ENCODE measurements around the gene CD28. TPM values are rescaled to one million over a fixed set of nuclear protein-coding genes. Genes with fewer than 3 reads are reported as not detected.

CD28 gene
- total RNA-seq, 4 donors from 2014 or later = 0.22 to 13.8 (median 0.60) TPM

GRCh38 chr2:203743441-203743981 is 37.1 kb downstream of the CD28 start:
- WGBS, 2 donors = 77 to 80% methylated on average over 2 of the region's 2 CpGs
- Histone ChIP-seq H3K4me3 (no peak overlapping the region), H3K27ac (no peak overlapping the region), H3K4me1 (peaks cover 0 to 10% (median 0%) of the 10 kb centered on the region in 4 donors), H3K36me3 (no peaks in the 10 kb centered on the region), H3K9me3 (no peaks in the 10 kb centered on the region), H3K27me3 (no peaks in the 10 kb centered on the region)
- TF ChIP-seq CTCF (IDR thresholded peaks at IDR 0.05) (no peak), EP300 (IDR thresholded peaks at IDR 0.05) (peak in 1 of 2 donors; percentile 68), POLR2A (IDR thresholded peaks at IDR 0.05) (no peak)
- DNase-seq (ENCODE audit: low spot score in 2 of 2) = no peak

DNA sequence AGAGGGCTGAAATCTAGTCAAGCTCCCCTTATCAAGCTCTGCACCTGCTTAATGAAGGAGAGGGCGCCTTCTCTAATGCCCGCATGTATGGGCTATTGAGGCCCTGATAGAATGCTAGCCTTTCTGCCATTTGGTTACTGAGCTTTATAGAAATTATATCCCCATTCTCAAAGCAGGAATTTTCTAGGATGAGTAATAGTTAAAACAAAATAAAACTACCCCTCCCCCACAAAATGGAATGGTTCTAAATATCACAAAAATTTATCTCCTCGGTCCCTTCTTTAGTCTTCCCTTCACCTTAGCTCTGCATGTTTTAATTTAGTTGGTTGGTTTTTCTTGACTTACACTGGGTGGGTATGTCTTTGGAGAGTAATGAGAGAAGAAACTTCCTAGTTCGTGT is 37.7 kb downstream of the CD28 start:
- DNase-seq (ENCODE audit: low spot score in 2 of 2) = no peak
- peaks cover 0 to 10% (median 0%) of the 10 kb centered on the region in 4 donors for H3K4me1 ChIP-seq
- no peak overlapping the region for H3K4me3 ChIP-seq
- no peaks in the 10 kb centered on the region for H3K9me3 ChIP-seq
- no peaks in the 10 kb centered on the region for H3K27me3 ChIP-seq
- no peak for TF ChIP-seq CTCF (IDR thresholded peaks at IDR 0.05)
- no peak for TF ChIP-seq EP300 (IDR thresholded peaks at IDR 0.05)
- TF ChIP-seq POLR2A (IDR thresholded peaks at IDR 0.05) = no peak
- 82 to 87% methylated on average over 4 of the region's 4 CpGs for WGBS, 2 donors
- no peak overlapping the region for H3K27ac ChIP-seq
- H3K36me3 ChIP-seq = no peaks in the 10 kb centered on the region

- 96 to 100% methylated on average over 1 of the region's 1 CpG for WGBS, 2 donors
- H3K9me3 ChIP-seq = no peaks in the 10 kb centered on the region
- no peak overlapping the region for H3K27ac ChIP-seq
- TF ChIP-seq CTCF (IDR thresholded peaks at IDR 0.05) = no peak
- no peak for DNase-seq (ENCODE audit: low spot score in 2 of 2)
- H3K4me3 ChIP-seq = no peak overlapping the region
- no peaks in the 10 kb centered on the region for H3K27me3 ChIP-seq
- H3K36me3 ChIP-seq = no peaks in the 10 kb centered on the region
- peaks cover 0 to 10% (median 0%) of the 10 kb centered on the region in 4 donors for H3K4me1 ChIP-seq
These were observed 38.8 kb downstream of the CD28 start for GRCh38 chr2:203745267-203745666.

DNA sequence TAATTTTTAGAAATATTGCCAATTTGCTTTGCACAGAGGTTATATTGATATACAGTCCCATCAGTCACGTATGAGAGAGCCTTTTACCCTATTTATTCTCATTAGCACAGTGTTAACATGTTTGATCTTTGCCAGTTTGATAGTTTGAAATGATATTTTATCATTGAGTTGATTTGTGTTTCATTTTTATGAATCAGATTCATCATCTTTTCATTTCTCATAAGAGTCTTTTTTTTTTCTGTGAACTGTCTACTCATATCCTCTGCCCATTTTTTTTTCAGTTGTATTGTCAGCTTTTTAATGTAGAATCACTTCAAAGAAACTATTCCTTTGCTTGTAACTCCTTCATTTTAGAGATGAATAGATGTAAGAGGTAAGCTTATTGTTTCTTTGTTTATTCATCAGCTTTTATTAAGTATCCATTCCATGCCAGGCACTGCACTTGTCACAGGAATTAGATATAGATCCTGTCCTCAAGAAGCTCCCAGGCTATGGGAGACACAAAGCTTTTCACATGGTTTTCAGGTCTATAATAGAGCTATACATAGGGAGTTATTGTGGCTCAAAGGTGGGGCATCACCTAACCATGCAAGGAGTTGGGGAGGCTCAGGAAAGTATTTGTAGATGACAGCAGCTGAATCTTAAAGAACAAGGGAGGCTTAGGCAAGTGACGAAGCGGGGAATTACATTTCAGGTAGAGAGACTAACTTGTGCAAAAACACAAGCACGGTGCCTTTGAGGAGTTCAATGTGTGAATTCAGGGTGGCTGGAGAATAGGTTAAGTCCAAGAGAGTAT is 42.1 kb downstream of the CD28 start:
- H3K4me3 ChIP-seq = no peak overlapping the region
- H3K9me3 ChIP-seq = no peaks in the 10 kb centered on the region
- TF ChIP-seq POLR2A (IDR thresholded peaks at IDR 0.05) = no peak
- TF ChIP-seq CTCF (IDR thresholded peaks at IDR 0.05) = no peak
- no peak for TF ChIP-seq EP300 (IDR thresholded peaks at IDR 0.05)
- H3K27me3 ChIP-seq = no peaks in the 10 kb centered on the region
- H3K4me1 ChIP-seq = peaks cover 0 to 5% (median 0%) of the 10 kb centered on the region in 4 donors
- no peaks in the 10 kb centered on the region for H3K36me3 ChIP-seq
- 78 to 85% methylated on average over 4 of the region's 4 CpGs for WGBS, 2 donors
- DNase-seq (ENCODE audit: low spot score in 2 of 2) = no peak
- no peak overlapping the region for H3K27ac ChIP-seq

DNA sequence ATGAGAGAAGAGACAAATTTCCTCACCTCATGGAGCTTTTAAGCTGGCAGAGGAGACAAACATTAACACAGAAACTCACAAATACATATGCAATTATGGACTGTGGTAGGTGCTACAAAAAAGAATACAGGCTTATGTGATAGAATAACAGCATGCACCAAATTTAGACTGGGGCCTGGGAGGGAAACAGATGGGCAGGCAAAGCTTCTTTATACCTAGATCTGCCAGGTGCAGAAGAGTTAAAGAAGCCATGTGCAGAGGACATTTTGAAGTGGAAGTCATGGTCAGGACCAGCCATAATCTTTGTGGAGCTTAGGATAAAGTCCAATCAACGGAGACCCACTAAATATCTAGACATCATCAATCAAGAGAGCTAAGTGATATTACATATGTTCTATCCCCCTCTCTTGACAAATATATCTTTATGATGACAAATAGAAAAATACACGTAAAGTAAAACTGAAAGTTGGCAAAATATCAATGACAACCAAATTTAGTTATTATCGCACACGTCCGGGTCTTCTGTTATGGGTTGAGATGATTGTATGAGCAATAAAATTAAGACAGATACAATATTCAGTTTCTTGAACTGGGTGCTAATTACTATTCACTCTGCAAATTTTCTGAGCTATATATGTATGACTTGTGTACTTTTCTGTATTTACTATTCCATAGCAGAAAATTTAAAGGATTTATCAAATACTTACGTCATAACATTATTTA is 44.1 kb downstream of the CD28 start:
- Histone ChIP-seq H3K4me3 (no peak overlapping the region), H3K27me3 (no peaks in the 10 kb centered on the region), H3K36me3 (no peaks in the 10 kb centered on the region), H3K9me3 (peaks cover 0 to 8% (median 2%) of the 10 kb centered on the region in 4 donors), H3K4me1 (no peaks in the 10 kb centered on the region), H3K27ac (no peak overlapping the region)
- 85 to 88% methylated on average over 6 of the region's 6 CpGs for WGBS, 2 donors
- TF ChIP-seq EP300 (IDR thresholded peaks at IDR 0.05) (no peak), CTCF (IDR thresholded peaks at IDR 0.05) (no peak), POLR2A (IDR thresholded peaks at IDR 0.05) (no peak)
- DNase-seq (ENCODE audit: low spot score in 2 of 2) = no peak
